PFSK-1 (cell line): ENCODE measurements around the gene NANP.

Source experiments
- FOXP2 ChIP-seq: optimal IDR thresholded peaks from 2 replicates; pipeline ENCODE3; 2011; ENCODE audit warnings: borderline replicate concordance, control low read depth, inconsistent platforms; ENCODE audit not compliant: insufficient read depth; ENCODE audit errors: extremely low read length, extremely low read depth
- POLR2AphosphoS5 ChIP-seq: IDR thresholded peaks from 2 replicates; pipeline ENCODE4 v1.6.1; 2012; ENCODE audit warnings: low read depth, mild to moderate bottlenecking, control low read depth, low read length, moderate library complexity
- REST ChIP-seq, 2 experiments: IDR thresholded peaks; 2 replicates each; pipeline versions ENCODE4 v1.6.1 to v1.8.0; 2011 to 2012; ENCODE audit warnings: low read depth in 2 of 2, low read length in 2 of 2, control low read depth in 1 of 2, inconsistent platforms in 1 of 2, mild to moderate bottlenecking in 1 of 2, moderate library complexity in 1 of 2; ENCODE audit not compliant: insufficient read depth in 1 of 2
- SIN3A ChIP-seq: IDR thresholded peaks from 2 replicates; pipeline ENCODE4 v1.6.1; 2012; ENCODE audit warnings: mild to moderate bottlenecking, low read length, moderate library complexity, borderline replicate concordance; ENCODE audit not compliant: insufficient read depth
- TAF1 ChIP-seq: IDR thresholded peaks from 2 replicates; pipeline ENCODE4 v1.6.1; 2012; ENCODE audit warnings: low read length, control low read depth, borderline replicate concordance; ENCODE audit not compliant: insufficient read depth

Gene NANP

DNA sequence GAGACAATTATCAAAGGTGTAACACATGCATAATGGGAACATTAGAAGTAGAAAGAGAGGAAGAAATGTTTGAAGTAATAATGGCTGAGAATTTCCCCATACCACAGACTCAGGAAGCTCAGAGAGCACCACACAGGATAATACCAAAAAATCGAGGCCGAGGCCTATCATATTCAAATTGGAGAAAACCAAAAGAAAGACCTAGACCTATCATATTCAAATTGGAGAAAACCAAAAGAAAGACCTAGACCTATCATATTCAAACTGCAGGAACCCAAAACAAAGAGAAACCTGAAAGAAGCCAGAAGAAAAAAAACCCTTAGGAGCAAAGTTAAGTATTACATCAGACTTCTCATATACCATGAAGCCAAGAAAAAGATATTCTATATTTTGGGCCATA lies 56.5 kb downstream of the NANP start:
- TF ChIP-seq SIN3A = no peak
- TF ChIP-seq POLR2AphosphoS5 = no peak

DNA sequence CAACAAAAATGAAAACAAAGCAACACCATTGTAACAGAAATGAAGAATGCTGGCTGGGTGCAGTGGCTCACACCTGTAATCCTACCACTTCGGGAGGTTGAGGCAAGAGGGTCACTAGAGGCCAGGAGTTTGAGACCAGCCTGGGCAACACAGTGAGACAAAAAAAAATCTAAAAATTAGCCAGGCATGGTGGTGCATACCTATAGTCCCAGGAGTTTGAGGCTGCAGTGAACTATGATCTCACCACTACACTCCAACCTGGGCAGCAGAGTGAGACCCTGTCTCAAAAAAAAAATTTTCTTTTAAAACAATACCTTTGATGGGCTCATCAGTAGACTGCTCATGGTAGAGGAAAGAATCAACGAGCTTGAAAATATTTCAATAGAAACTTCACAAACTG lies 57.0 kb downstream of the NANP start:
- TF ChIP-seq TAF1 (no peak), REST (IDR thresholded peaks at IDR 0.05; ENCODE audit: insufficient read depth in 1 of 2, low read depth in 2 of 2, low read length in 2 of 2) (no peak)

GRCh38 chr20:25565578-25566157 lies 58.1 kb downstream of the NANP start:
- TF ChIP-seq POLR2AphosphoS5 (no peak), SIN3A (no peak), FOXP2 (no peak), REST (IDR thresholded peaks at IDR 0.05; ENCODE audit: insufficient read depth in 1 of 2, low read depth in 2 of 2, low read length in 2 of 2) (no peak), TAF1 (no peak)

DNA sequence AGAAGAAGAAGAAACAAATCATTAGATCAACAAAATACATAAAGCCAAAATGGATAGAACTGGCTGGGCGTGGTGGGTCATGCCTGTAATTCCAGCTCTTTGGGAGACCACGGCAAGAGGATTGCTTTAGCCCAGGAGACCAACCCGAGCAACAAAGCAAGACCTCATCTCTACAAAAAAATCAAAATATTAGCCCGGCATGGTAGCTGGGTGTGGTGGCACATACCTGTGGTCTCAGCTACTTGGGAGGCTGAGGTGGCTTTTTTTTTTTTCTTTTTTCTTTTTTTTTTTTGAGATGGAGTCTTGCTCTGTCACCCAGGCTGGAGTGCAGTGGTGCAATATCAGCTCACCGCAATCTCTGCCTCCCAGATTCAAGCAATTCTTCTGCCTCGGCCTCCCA lies 59.9 kb downstream of the NANP start:
- TF ChIP-seq SIN3A (no peak), TAF1 (no peak), REST (IDR thresholded peaks at IDR 0.05; ENCODE audit: insufficient read depth in 1 of 2, low read depth in 2 of 2, low read length in 2 of 2) (no peak), POLR2AphosphoS5 (no peak), FOXP2 (no peak)

DNA sequence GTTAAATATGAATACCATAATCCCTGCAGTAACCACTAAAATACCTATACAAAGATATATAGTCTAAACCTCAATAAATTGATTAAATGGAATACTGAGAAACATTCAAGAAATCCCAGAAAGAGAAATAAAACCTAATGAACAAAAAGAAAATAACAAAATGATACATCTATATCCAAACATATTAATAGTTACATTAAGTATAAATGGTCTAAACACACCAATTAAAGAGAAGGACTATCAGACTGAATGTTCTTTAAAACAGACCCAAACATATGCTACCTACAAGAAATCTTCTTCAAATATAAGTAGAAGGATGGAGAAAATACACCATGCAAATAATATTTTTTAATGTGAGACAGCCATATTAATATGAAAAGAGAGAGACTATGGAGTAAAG lies 60.5 kb downstream of the NANP start:
- no peak for TF ChIP-seq FOXP2
- no peak for TF ChIP-seq TAF1
- no peak for TF ChIP-seq SIN3A
- no peak for TF ChIP-seq POLR2AphosphoS5
- TF ChIP-seq REST (IDR thresholded peaks at IDR 0.05; ENCODE audit: insufficient read depth in 1 of 2, low read depth in 2 of 2, low read length in 2 of 2) = no peak
